DMS153 treated with DMSO at 0.1 percent for 48 hours (cell line): ENCODE results near the gene RBBP7.

Experiments used
- DNase-seq: peaks from one replicate; lab custom pipeline; 2025; ENCODE audit not compliant: unreplicated experiment; lab: John Stamatoyannopoulos, UW

The RBBP7 gene

GRCh38 chrX:16870095-16870861, at the start of gene RBBP7:
RBBP7 (minus strand) TSS chrX:16870362; CDS start chrX:16870053, 309 bp downstream.
- peak; percentile 55 for DNase-seq

- DNase-seq, result no peak
Measured at GRCh38 chrX:16918979-16919378, 48.8 kb upstream of the RBBP7 start.

- no peak for DNase-seq
Measured at GRCh38 chrX:16917120-16917519, 47.0 kb upstream of the RBBP7 start.

- DNase-seq, result no peak
Measured at GRCh38 chrX:16916561-16916960, 46.4 kb upstream of the RBBP7 start.

GRCh38 chrX:16914058-16914457, 43.9 kb upstream of the RBBP7 start:
- DNase-seq, result no peak

- no peak for DNase-seq
Measured at GRCh38 chrX:16910376-16910775, 40.2 kb upstream of the RBBP7 start.

GRCh38 chrX:16903274-16904022, 33.3 kb upstream of the RBBP7 start:
- no peak for DNase-seq

- no peak for DNase-seq
Measured at GRCh38 chrX:16897445-16897844, 27.3 kb upstream of the RBBP7 start.

- DNase-seq, result peak; percentile 35
Measured at GRCh38 chrX:16892504-16893362, 22.6 kb upstream of the RBBP7 start.

- no peak for DNase-seq
Measured at GRCh38 chrX:16885628-16886027, 15.5 kb upstream of the RBBP7 start.

GRCh38 chrX:16883487-16883804, 13.3 kb upstream of the RBBP7 start:
- DNase-seq, result no peak

GRCh38 chrX:16882702-16883486, 12.7 kb upstream of the RBBP7 start:
- peak; percentile 50 for DNase-seq

GRCh38 chrX:16882169-16882568, 12.0 kb upstream of the RBBP7 start:
- DNase-seq, result peak; percentile 24

GRCh38 chrX:16876696-16877095, 6.5 kb upstream of the RBBP7 start:
- DNase-seq, result no peak

GRCh38 chrX:16874458-16875095, 4.4 kb upstream of the RBBP7 start:
- no peak for DNase-seq

GRCh38 chrX:16873106-16873505, 2.9 kb upstream of the RBBP7 start:
- DNase-seq, result no peak

- no peak for DNase-seq
Measured at GRCh38 chrX:16870862-16871815, 977 bp upstream of the RBBP7 start.

- DNase-seq, result no peak
Measured at GRCh38 chrX:16869393-16870094, 618 bp downstream of the RBBP7 start.

GRCh38 chrX:16868920-16869319, 1.2 kb downstream of the RBBP7 start:
- DNase-seq, result no peak
